Tibial nerve (tissue), 4 donors: ENCODE results near the gene FASTKD1. TPM values are rescaled to one million over a fixed set of nuclear protein-coding genes. Genes with fewer than 3 reads are reported as not detected.
"Not testable (repeated sequence)": the region's sequence is repeated elsewhere in the genome, so short reads cannot be mapped to it uniquely, and the experiment has no call there.

Experiments
- DNase-seq, 2 donors: peaks; one replicate each; pipeline ENCODE4 v3.0.0-alpha.2; 2019; ENCODE audit warnings: low spot score in 2 of 2
- H3K27ac ChIP-seq, 4 donors: fragments of 200-600 bp; sonication (generic) in 3 of 4; one replicate each; pipeline ENCODE4 v1.5.1; 2017 to 2019; ENCODE audit warnings: mild to moderate bottlenecking in 1 of 4
- H3K27me3 ChIP-seq, 2 donors: fragments of 200-600 bp; sonication (generic) in 1 of 2; one replicate each; pipeline versions ENCODE4 v1.5.1 to v1.6.0; 2017 to 2019
- H3K36me3 ChIP-seq, 3 donors: fragments of 200-600 bp; sonication (generic); one replicate each; pipeline ENCODE4 v1.5.1; 2018 to 2019
- H3K4me1 ChIP-seq, 4 donors: fragments of 200-600 bp; sonication (generic) in 3 of 4; one replicate each; pipeline ENCODE4 v1.5.1; 2017 to 2019
- H3K4me3 ChIP-seq, 4 donors: fragments of 200-600 bp; sonication (generic) in 3 of 4; one replicate each; pipeline ENCODE4 v1.5.1; 2017 to 2019; ENCODE audit warnings: mild to moderate bottlenecking in 1 of 4, moderate library complexity in 1 of 4
- H3K9me3 ChIP-seq, 4 donors: fragments of 200-600 bp; sonication (generic) in 3 of 4; one replicate each; pipeline ENCODE4 v1.5.1; 2017 to 2019
- CTCF ChIP-seq, 5 experiments: fragments of 200-600 bp in 3 of 5; fragments of 450-650 bp in 2 of 5; sonication (generic) in 3 of 5; IDR thresholded peaks; one replicate each; pipeline ENCODE4 v1.5.1; 2016 to 2019; ENCODE audit warnings: antibody characterized with exemption in 5 of 5, mild to moderate bottlenecking in 3 of 5, moderate library complexity in 2 of 5
- EP300 ChIP-seq, 2 donors: sonication (generic); formaldehyde crosslinking; IDR thresholded peaks; one replicate each; pipeline ENCODE4 v1.6.1; 2017; ENCODE audit warnings: antibody characterized with exemption in 2 of 2, mild to moderate bottlenecking in 1 of 2
- POLR2A ChIP-seq, 2 donors: fragments of 450-650 bp; IDR thresholded peaks; one replicate each; pipeline ENCODE4 v1.6.1; 2017; ENCODE audit warnings: antibody characterized with exemption in 2 of 2, mild to moderate bottlenecking in 2 of 2, moderate library complexity in 2 of 2
- WGBS, 2 donors: methylation state at CpG; one replicate each; pipeline ENCODE4 v1.1.5; 2018; 5-methylcytosine and 5-hydroxymethylcytosine counted together
- total RNA-seq, 4 donors: library from RNA; depleted of rRNA; stranded (reverse); fragments of >200 nt; gene quantifications; one replicate each; pipeline ENCODE4 v1.1.0, GENCODE V29; 2016

The FASTKD1 gene
- total RNA-seq, 4 donors from 2014 or later: 6.7 to 12.6 (median 9.3) TPM

DNA sequence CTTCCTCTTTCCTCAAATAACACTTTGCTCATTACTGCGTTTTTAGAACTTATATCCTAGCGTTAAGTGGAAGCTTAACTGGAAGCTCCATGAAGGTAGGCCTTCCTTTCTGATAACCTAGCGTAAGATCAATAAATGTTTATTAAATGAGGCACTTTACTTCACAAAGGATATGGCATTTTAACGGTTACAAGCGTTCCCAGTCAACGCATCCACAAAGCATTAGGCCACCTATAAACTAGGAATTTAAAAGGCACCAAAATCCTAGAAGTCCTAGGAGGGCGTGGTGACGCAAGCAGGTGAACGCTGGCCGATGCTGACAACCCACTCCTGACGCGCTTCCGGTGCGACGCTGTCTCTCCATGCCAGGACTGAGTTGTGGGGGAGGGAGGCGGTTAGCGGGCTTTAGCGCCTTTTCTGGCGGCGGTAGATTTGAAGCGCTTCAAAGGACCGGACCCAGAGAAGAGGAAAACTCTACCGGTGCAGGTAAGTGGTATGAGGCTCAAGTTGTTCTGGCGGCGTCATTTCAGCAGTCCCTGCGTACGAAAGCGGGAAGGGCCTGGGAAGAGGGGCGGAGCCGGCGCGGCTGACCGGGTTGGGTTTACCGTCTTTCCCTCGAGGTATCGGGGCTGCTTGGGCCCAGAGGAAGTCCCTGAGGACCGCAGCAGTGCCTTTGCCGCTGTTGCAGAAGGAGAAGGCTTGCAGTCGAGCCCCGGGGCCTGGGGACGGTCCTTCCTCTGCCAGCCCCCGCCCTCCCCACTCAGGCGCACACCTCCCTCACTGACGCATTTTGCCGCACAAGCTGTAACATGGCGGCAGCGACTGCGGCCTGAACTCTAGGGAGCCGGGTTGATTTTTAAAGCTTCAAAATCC, 10.6 kb upstream of the FASTKD1 start, which contains the start of gene PPIG:
PPIG (plus strand) TSS at position 347 of the 873 bp plus-strand sequence. CDS start 19,691 bp downstream, outside the sequence.
- DNase-seq: peak; percentile 74 to 86
- H3K4me1 ChIP-seq: peaks cover 0 to 35% (median 13%) of the 10 kb centered on the region in 4 donors
- 8 to 9% methylated on average over 28 to 35 of the region's 49 CpGs for WGBS, 2 donors
- H3K4me3 ChIP-seq: peak within 1 kb of the TSS; percentile 77 to 94 (median 84)
- H3K27ac ChIP-seq: peak within 1 kb of the TSS; percentile 95 to 98 (median 96)
- H3K9me3 ChIP-seq: no peaks in the 10 kb centered on the region
- H3K27me3 ChIP-seq: no peaks in the 10 kb centered on the region
- TF ChIP-seq EP300 (IDR thresholded peaks at IDR 0.05) (peak; percentile 63 to 93), CTCF (IDR thresholded peaks at IDR 0.05) (peak in 1 of 5 experiments; percentile 20), POLR2A (IDR thresholded peaks at IDR 0.05) (peak; percentile 12 to 67)
- no peaks in the 10 kb centered on the region for H3K36me3 ChIP-seq

DNA sequence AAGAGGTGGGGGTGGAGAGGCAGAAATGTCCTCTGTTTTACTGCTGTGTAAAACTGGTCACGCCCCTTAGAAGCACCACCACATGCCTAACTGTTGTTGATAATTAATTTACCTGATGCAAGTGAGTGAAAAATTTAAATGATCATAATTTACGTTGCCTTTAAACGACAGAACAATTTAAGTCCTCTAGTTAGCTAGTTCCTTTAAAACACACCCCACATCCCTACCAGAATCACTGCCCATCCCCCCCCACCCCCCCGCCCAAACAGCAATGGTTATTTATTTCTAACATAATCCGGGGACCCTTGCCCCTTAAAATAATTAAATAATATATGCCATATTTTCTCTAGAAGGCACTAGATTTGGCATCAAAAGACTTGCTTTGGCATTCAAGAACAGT, 9.9 kb upstream of the FASTKD1 start:
- 95 to 97% methylated on average over 5 of the region's 5 CpGs for WGBS, 2 donors
- H3K36me3 ChIP-seq: no peaks in the 10 kb centered on the region
- H3K4me3 ChIP-seq: no peak overlapping the region
- no peaks in the 10 kb centered on the region for H3K27me3 ChIP-seq
- no peak for TF ChIP-seq CTCF (IDR thresholded peaks at IDR 0.05)
- no peak for TF ChIP-seq EP300 (IDR thresholded peaks at IDR 0.05)
- no peak for TF ChIP-seq POLR2A (IDR thresholded peaks at IDR 0.05)
- H3K4me1 ChIP-seq: peaks cover 0 to 31% (median 13%) of the 10 kb centered on the region in 4 donors
- peak overlapping the region; percentile 95 to 98 (median 96) for H3K27ac ChIP-seq
- H3K9me3 ChIP-seq: no peaks in the 10 kb centered on the region
- no peak for DNase-seq

- H3K4me3 ChIP-seq, H3K27me3 ChIP-seq, H3K27ac ChIP-seq, DNase-seq, H3K9me3 ChIP-seq, H3K36me3 ChIP-seq: not testable (repeated sequence)
- H3K4me1 ChIP-seq: peaks cover 0 to 25% (median 13%) of the 10 kb centered on the region in 4 donors
- 96 to 98% methylated on average over 10 of the region's 10 CpGs for WGBS, 2 donors
Measured at GRCh38 chr2:169582552-169583266, 9.0 kb upstream of the FASTKD1 start.

GRCh38 chr2:169579044-169579443, 5.4 kb upstream of the FASTKD1 start:
- Histone ChIP-seq H3K36me3 (no peaks in the 10 kb centered on the region), H3K4me1 (peaks cover 0 to 3% (median 0%) of the 10 kb centered on the region in 4 donors), H3K27ac (no peak overlapping the region), H3K9me3 (no peaks in the 10 kb centered on the region), H3K27me3 (no peaks in the 10 kb centered on the region), H3K4me3 (no peak overlapping the region)
- 59 to 63% methylated on average over 6 of the region's 6 CpGs for WGBS, 2 donors
- TF ChIP-seq POLR2A (IDR thresholded peaks at IDR 0.05) (no peak), EP300 (IDR thresholded peaks at IDR 0.05) (no peak), CTCF (IDR thresholded peaks at IDR 0.05) (no peak)
- no peak for DNase-seq

DNA sequence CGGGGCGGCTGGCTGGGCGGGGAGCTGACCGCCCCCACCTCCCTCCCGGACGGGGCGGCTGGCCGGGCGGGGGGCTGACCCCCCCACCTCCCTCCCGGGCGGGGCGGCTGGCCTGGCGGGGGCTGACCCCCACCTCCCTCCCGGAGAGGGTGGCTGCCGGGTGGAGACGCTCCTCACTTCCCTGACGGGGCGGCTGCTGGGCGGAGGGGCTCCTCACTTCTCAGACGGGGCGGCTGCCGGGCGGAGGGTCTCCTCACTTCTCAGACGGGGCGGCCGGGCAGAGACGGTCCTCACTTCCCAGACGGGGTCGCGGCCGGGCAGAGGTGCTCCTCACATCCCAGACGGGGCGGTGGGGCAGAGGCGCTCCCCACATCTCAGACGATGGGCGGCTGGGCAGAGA, 1.6 kb upstream of the FASTKD1 start:
- H3K27me3 ChIP-seq, H3K36me3 ChIP-seq, H3K27ac ChIP-seq, H3K4me3 ChIP-seq, H3K9me3 ChIP-seq, DNase-seq: not testable (repeated sequence)
- 95% methylated on average over 13 of the region's 36 CpGs; no CpG with 5 or more reads in 1 of the 2 donors for WGBS, 2 donors
- peaks cover 0 to 18% (median 6%) of the 10 kb centered on the region in 4 donors for H3K4me1 ChIP-seq

GRCh38 chr2:169574539-169574938, 874 bp upstream of the FASTKD1 start:
- not testable (repeated sequence) for H3K27me3 ChIP-seq, H3K36me3 ChIP-seq, DNase-seq, H3K4me3 ChIP-seq, H3K27ac ChIP-seq, H3K9me3 ChIP-seq
- peaks cover 0 to 18% (median 6%) of the 10 kb centered on the region in 4 donors for H3K4me1 ChIP-seq
- WGBS, 2 donors: 87 to 93% methylated on average over 5 of the region's 5 CpGs
